ENCODE data around the gene GOLGA6A.
"Not testable (repeated sequence)": the region's sequence is repeated elsewhere in the genome, so short reads cannot be mapped to it uniquely, and the experiment has no call there.

Gene GOLGA6A, protein sequence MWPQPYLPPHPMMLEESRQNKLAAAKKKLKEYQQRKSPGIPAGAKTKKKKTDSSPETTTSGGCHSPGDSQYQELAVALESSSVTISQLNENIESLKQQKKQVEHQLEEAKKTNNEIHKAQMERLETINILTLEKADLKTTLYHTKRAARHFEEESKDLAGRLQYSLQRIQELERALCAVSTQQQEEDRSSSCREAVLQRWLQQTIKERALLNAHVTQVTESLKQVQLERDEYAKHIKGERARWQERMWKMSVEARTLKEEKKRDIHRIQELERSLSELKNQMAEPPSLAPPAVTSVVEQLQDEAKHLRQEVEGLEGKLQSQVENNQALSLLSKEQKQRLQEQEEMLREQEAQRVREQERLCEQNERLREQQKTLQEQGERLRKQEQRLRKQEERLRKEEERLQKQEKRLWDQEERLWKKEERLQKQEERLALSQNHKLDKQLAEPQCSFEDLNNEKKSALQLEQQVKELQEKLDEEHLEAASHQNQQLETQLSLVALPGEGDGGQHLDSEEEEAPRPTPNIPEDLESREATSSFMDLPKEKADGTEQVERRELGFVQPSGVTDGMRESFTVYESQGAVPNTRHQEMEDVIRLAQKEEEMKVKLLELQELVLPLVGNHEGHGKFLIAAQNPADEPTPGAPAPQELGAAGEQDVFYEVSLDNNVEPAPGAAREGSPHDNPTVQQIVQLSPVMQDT

DNA sequence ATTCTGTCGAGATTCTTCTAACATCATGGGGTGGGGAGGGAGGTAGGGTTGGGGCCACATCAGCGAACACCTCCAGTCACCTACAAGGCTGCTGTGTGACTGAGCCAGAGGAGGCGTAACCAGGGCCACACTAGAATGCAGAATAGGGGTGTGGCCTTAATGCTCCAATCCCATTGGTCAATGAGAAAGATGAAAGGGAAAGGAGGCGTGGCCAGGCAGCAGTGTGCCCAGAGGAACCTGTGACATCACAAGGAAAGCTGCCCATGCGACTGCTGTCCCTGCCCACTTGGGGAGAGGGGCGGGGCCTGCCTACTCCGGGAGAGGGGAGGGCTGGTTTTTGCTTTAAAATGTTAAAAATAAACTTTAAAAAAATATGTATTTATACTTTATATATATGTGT lies at the start of gene GOLGA6A:
GOLGA6A (minus strand) TSS at position 101 of the 400 bp plus-strand sequence; CDS start at position 60, 41 bp downstream.
- not testable (repeated sequence) for DNase-seq

DNA sequence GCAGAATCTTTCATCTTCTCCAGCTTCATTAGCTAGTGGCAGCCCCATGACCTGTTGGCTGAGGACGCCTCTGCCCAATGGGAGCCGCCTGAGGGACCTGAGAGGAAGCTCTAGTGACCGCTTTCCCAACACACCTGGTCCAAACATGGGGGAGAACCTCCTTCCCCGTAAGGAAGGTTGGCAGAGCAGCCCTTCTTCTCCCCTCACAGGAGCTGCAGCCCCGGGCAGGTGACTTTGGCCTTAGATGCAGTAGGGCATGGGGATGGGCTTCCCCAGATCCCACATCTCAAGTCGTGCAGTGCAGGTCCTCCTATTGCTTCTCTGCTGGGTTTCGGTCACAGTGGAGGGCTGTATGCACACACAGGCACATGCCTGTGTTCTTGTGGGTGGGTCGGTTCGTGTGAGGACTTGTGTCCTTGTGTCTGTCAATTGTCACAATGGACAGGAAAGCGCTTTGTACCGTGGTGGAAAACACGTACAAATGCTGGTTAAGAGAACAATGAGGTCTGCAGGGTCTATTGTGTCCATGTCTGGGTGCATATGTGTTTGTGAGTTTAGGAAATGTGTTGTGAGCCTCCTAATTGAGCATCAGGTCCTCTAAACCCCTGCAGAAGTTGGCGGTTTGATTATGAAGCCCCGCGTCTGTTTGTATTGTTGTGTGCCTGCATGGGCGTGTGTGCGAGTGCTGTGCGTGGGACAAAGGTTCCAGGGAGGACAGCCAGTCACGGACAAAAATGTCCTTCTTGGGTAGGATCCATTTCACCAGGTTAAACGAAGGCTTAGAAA lies 49.5 kb upstream of the GOLGA6A start:
- DNase-seq = no peak

DNA sequence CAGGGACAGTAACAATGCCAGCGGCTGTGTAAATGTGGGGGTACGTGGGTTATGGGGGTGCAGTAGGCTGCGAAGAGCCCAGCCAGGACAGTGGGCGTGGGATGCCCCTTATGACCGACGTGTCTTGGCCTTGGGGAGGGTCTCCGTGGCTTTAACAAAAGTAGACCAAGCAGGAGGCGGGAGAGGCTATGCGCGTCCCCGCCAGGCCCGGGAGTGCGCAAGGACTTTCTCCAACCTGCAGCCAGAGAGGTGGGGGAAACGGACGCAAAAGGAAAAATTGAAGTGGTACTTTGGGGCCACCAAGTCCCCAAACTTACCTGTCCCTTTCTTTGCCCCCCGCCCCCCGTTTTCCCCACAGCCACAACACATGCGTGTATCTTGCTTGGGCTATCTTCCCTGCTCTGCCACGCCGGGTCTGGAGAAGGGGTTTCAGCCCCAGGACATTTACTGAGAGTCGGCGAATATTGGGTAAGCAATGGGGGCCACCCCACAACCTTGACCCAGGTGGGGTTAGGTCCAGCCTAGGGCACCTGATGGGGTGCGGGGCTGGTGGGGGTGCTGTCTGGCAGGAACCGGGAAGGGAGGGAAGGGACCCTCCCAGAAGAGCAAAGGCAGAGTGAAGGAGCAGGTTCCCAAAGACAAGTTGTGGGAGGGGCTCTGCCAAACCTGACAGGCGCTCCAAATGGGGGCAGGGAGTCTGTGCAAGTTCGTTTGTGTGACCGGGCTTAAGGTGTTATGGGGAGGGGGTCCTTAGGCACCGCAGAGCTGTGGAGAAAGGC lies 48.7 kb upstream of the GOLGA6A start:
- no peak for DNase-seq

DNA sequence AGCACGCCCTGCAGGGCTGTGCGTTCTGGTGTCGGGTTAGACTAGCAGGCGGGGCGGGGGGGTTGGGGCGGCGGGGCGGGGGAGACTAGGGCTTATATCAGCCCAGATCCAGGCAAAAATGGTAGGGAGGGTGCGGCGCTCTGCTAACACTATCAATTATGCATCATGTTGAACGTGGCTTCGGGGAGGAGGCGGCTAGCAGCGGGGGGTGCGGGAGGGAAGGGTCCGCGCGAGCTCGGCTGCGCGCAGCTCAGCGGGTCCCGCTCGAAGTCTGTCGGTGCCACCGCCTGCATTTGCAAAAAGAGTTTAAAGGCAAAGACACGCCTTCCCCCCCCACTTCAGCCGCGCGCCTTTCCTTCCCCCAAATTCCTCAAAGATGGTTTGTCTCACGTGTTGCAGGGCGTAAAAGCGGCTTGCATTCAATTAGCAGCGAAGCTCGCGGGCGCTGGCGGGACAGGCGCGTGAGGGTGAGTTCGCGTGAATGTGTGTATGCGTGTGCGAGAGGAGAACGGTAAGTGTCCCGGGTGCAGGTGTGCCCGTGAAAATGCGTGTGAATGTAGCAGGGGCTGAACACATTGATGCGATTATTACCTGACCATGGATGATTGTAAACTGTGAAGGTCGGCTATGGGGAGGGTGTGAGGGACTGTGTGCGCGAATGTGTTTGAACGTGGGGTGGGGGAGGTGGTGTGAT lies 48.0 kb upstream of the GOLGA6A start, which contains the start of gene ISLR2:
ISLR2 (plus strand) TSS at position 432 of the 694 bp plus-strand sequence. CDS start 2,169 bp downstream, outside the sequence.
- DNase-seq = no peak

DNA sequence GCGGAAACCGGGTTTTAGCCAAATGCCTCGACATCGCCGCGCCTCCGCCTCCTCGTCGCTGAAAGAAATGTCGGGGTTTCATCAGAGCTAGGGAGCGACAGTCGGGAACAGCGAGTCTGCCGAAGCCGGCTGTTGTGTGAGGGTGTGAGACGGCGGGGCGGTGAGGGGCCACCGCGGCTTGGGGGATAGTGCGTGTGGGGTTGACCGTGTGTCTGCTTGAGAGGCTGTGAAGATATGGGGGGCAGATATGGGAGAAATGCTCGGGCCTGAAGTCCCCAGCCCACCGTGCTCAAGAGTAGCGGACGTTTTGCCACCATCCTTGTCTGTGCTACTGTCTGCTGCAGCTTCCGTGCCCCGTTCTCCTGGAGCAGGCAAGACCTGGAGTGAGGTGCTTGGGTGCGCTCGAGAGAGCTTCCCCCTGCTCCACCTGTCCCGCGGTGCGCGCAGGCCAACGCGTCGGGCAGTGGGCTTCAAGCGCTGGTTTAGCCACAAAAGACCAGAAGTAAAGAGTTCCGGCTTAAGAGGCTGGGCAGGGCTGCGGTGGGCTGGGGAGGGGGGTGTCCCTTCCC lies 47.3 kb upstream of the GOLGA6A start:
- DNase-seq = no peak

DNA sequence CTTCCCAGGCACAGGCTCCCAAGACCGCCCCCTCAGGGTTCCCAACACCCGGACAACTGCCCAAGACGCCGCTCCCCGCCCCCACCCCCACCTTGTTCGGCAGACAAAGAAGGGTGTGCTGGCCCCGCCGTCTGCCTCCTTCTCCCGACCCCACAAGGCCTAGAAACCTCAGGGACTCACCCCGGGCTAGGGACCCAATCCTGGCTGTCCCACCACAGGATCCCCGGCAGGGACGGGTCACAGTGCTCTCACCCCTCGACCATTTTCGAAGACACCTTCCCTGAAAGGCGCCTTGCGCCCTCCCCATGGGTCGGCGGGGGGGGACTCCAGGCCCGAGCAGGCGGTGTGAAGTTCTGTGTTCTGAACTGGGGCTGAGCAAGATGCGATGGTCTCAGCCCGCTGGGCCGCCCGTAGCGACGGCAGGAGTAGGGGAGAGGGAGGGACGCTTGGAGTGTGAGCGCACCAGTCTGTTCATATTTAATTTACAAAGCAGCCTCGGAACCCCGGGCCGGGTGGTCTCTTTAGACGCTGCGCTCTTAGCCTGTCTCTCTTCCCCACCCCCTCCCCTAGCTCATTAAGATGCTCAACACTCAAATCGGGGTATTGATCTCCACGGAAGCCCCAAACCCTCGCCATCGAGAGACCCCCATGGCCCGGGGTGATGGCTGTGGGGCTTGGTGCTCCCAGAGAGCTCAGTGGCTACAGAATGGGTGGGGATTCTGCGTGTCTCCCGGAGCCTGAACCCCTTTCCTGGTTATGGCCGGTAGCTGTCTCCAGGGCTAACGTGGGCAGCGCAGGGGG lies 46.6 kb upstream of the GOLGA6A start:
- no peak for DNase-seq

DNA sequence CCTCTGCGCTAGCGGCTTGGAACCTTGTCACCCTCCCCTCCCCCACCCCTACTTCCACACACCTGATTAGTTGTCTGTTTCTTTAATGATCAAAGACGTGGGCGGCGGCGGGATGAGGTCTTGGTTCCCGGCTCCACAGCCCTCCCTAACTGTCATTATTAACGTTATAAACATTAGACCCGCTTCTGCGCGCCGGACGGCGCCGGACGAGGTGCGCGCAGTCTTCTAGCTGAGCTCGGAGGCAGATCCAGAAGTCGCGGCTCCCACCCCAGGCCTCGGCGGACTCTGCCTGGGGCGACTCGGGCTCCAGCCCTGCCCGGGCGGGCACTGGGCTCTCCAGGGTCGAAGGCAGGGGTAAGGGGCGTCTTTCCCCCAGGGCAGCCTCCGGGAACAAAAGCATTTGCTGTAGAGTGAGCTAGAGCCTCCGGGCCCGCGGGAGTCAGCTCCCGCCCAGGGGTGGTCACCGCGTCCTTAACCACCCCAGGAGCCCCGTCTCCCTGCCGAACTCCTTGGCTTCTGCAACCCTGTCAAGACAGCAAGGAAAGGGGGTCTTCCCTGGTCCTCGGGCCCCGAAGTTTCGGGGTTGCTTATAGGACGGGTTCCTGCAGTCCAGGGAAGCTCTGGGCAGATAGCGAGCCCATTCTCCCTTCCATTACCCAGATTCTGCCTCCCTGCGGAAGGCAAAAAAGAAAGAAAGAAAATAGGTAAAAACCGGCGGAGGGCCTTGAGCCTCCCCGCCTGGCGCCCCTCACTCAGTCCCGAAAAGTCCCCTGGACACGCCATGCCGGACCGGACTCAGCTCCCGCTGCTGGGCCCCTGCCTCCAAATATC lies 45.8 kb upstream of the GOLGA6A start:
- no peak for DNase-seq

DNA sequence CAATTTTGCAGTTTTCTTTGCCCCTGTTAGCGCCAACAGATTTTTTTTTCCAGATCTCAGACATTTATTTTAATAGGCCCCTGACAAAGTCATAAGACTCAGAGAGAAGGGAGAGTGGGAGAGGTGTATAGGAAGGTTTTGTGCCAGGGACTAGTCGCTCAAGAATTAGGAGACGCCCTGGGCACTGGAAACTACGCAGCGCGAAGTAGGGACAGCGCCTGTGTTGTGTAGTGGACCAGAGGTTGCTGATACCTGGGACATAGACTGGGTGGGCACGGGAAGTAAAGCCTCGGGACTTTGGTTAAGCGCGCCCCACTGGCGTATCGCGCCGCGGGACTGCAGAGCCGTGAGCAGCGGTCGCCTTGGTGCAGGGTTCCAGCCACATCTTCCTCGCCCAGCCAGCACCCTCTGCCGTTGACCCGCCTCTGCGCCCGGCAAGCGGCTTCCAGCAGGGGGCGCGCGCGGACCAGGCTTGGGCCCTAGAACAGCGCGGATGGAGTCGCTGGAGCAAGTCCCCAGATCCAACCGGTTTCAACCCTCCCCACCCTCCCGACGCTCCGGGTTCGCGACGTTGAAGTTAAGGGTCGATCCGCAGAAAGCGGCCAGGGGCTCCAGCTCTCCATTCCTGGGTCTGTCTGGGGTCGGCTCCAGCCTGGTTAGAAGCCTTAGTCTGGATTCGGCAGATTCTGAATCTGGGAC lies 45.1 kb upstream of the GOLGA6A start:
- DNase-seq = peak; percentile 91

DNA sequence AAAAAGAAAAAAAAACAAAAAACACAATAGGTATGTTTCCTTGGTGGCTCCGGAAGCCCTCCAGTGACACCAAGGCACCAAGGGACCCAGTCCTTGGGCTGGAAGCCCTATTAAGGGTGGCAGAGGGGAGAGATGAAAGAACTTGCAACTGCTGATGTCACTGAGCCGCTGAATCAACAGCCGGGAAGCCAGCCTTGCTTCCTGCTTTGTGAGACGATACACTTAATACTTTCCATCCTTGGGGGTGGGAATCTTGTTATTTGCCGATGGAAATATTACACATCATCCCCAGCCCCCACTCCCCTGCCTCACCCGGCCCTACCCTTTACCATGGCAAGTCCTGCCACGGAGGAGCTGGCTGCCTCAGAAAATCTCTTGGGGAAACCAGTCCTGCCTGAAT lies 42.4 kb upstream of the GOLGA6A start:
- no peak for DNase-seq

DNA sequence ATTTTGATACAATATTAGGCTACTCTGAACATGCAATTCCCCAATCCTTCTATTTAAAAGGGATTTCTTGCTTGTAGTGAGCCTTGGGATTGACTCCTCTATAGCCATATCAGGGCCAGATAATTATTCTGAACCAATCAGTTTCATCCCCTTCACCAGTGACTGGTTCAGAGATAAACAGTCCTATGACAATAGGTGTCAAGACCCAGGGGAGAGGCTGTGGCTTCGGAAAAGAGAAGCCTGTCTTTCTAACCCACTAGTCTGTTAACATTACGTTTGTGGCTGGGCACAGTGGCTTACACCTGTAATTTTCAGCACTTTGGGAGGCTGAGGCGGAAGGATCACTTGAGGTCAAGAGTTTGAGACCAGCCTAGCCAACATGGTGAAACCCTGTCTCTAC lies 41.8 kb upstream of the GOLGA6A start:
- no peak for DNase-seq

DNA sequence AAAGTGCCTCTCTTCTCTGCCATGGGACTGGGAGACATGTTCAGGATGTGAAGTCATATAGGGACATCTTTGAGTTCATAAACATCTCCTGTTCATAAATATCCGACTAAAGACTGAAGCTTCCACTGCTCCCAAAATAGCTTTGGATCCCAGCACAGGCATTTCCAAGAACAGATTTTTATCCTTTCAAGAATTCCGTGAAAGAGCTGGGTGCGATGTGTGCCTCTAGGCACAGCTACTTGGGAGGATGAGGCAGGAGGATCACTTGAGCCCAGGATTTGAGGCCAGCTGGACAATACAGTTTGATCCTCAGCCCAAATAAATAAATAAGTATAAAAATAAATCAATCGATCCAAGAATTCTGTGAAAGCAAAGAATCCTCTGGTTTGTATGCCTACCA lies 41.3 kb upstream of the GOLGA6A start:
- no peak for DNase-seq

DNA sequence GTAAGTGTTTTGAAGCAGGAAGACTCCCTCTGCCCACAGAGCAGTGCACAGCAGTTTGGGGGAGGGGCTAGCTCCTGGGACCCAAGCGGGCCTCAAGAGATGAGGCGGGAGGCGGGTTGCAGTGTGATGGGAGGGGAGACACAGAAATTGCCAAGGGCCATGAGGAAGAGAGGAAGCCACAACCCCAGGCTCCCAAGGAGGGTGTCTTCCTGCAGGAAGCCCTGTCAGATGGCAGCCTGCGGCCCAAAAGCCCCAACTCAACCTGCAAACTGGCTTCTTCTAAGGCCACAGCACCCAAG lies 40.7 kb upstream of the GOLGA6A start:
- peak; percentile 25 for DNase-seq

DNA sequence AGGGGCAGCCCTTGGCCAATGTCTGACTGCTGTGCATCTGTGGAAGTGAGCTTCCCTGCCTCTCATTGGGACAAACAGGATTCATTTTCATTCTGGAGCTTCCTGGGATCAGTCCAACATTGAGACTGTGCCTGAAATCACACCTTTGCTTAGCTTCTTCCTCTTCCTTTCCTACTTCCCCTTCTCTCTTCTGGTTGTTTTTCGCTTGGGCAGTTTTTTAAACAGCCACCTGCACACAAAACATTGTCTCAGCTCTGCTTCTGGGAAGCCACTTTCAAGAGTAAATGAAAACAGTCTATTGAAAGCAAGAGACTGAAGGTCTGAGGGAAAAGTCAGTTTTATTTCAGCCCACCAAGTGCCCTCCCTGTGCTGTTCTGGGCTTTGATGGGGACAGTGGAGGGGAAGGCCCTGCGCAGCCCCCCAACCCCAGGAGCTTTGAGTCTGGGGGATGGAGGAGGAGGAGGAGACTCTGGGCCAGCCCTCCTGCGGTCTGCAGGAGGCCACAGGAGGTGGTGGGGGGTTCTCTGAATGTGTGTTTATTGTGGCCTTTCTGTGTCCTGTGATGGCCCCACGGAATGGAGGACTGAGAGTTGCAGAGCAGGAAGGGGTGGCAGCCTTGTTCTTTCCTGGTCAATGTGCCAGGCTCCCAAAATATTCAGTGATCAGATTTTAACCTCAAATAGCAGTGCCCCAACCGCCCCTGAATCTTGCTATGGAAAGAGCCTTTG lies 40.2 kb upstream of the GOLGA6A start:
- DNase-seq = no peak

DNA sequence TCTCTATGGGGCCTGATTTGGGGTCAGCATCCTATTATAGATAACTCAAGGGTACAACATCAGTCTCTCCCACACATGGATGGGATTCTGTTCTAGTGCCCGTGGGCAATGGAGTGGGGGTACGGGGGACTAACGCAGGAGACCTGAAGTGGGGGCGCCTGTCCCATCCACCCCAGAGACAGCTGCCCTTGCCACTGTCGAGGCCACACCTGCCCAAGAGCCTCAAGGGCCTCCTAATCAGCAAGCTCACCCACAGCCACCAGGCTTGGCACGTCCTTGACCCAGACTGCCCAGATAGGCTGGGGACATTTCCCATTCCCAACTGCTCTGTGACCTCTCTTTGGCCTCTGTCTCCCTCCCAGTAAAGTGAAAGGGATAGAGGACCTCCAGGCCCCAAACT lies 39.5 kb upstream of the GOLGA6A start:
- DNase-seq = no peak

DNA sequence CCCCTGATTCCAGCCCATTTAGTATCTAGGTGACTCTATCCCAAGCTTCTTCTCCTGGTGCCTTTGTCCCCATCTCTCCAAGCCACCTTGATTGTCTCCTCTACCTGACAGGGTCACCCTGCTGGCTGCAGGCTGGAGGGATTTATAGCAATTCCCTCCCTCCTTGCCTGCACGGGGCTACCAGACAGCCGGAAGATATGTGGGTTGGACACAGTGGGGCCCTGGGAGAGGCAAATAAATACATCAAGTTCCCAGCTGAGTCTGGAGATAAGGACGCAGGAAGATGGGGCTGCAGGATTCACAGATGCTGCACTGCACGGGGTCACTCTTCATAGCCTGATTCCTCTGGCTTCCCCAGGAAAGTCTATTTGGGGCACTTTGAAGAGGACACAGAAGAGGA lies 38.7 kb upstream of the GOLGA6A start:
- no peak for DNase-seq

DNA sequence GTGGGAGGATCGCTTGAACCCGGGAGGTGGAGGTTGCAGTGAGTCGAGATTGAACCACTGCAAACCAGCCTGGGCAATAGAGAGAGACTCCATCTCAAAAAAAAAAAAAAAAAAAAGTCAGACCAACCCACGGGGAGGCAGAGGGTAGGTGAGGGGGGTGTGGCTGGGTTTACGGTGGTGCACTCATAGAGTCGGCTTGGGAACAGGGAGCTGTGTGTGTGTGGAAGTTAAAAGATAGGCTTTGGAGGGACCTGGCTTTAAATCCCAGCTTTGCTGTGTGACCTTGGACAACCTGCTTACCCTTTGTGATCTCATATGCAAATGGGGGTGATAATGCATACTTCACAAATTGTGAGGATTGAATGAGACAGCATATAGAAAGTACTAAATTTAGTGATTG lies 38.1 kb upstream of the GOLGA6A start:
- no peak for DNase-seq

DNA sequence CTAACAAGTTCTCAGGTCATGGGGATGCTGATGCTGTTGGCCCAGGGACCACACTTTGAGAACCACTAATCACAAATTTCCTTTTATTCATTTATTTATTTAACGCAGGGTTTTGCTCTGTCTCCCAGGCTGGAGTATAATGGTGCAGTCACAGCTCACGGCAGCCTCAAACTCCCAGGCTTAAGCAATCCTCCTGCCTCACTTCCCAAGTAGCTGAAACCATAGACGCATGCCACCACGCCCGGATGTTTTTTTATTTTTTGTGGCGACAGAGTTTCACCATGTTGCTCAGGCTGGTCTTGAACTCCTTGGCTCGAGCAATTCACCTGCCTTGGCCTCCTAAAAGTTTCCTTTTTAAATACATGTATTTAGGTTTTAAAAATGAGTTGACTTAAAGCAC lies 27.4 kb upstream of the GOLGA6A start:
- no peak for DNase-seq

DNA sequence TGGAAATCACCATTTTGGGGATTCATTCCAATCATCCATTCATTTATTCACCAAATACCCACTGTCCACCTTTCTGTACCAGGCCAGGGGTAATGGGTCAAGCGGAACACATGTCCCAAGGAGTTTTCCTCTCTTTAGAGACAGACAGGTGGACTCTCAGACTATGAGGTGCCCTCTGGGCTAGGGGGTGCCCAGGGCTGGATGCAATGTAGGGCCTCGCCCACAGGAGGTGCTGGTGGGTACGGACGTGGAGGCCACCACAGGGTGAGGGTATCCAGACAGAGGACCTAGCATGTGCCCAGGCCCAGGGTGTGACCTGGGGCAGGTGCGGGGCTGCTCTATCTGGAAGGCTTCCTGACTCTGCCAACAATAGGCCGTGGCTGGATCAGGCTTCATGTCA lies 26.3 kb upstream of the GOLGA6A start:
- DNase-seq = not testable (repeated sequence)

DNA sequence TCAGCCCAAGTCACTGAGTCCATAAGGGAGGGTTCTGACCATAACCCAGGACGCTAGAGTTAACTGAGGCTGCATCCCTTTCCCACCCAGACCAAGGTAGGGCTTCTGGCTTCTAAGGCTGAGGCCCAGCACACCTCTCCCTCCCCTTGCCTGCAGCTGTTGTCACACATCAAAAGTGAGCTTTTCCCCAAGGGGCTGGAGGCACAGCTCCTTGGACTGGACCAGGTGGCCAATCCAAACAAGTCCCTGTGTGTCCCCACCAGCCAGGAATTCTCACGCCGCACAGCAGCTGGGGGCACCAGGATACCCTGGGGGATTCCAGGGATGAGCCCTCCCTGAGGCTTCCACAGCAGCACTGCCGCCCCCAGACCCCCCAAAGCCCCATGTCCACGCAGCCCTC lies 25.8 kb upstream of the GOLGA6A start:
- no peak for DNase-seq
